Measurements from ENCODE around the gene UBE2QL1.

UBE2QL1 gene, protein sequence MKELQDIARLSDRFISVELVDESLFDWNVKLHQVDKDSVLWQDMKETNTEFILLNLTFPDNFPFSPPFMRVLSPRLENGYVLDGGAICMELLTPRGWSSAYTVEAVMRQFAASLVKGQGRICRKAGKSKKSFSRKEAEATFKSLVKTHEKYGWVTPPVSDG

GRCh38 chr5:6448622-6449464 is at the start of gene UBE2QL1:
Gene UBE2QL1 (plus strand): TSS chr5:6448859. CDS start chr5:6448894, 35 bp downstream.
- DNase-seq, result no peak

DNA sequence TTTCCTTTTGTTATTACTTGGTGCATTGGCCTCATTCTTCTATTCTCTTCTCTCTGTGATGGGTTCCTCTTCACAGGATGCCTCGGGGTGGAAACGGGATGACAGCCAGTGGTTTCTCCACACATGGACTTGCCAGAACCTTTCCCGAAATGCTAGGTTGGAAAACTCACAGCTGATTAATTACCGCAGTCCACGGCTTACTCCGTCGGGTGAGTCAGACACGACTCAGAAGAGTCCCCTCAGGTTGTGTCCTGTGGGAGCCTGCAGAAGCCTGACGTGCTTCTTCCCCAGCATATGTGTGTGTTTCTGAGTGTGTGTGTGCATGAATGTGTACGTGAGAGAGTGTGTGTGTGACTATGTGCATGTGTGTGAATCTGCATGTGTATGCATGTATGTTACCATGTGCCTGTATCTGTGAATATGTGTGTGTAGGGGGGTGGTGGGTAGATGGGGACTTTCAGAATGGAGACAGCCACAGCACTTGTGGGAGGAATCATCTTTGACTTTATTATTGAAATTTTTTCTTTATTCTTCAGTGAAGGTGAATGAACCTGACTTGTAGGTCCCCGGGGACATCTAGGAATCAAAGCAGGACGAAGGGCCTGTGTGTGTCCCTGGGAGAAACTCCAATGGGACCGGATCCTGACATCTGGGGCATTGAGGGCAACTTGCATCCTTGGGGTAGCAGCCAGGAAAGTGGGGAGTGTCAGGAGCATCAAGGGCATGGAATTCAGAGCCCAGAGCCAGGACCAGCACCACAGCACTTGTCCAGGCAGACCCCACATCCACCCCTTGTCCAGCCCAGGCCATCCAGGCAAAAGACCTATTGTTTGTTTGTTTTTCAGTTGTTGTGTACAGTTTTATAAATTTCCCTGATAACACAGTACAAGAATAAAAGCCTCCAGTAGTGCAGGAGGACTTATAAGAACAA is 48.4 kb upstream of the UBE2QL1 start:
- DNase-seq, result no peak

GRCh38 chr5:6401410-6401809 is 47.2 kb upstream of the UBE2QL1 start:
- DNase-seq, result no peak

DNA sequence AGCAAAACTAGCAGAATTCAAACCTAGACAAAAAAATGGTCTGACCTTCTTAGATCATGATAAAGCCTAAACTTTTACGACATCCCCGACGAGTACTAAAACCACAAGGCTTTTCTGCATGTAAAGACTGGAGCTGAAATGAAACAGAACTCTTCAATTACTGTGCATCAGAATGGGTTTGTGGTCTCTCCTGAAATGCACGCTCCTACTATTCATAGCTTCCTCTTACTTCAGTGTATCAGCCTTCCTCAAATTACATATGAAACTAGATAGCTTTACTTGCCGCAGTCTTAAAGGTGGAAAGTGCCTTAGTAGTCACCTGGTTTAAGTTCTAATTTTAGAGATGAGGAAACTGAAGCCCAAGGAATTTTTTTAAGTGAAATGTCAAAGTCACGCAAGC is 45.7 kb upstream of the UBE2QL1 start:
- DNase-seq, result no peak

- no peak for DNase-seq
Measured at GRCh38 chr5:6403416-6403815, 45.2 kb upstream of the UBE2QL1 start.

- no peak for DNase-seq
Measured at GRCh38 chr5:6404129-6404528, 44.5 kb upstream of the UBE2QL1 start.

DNA sequence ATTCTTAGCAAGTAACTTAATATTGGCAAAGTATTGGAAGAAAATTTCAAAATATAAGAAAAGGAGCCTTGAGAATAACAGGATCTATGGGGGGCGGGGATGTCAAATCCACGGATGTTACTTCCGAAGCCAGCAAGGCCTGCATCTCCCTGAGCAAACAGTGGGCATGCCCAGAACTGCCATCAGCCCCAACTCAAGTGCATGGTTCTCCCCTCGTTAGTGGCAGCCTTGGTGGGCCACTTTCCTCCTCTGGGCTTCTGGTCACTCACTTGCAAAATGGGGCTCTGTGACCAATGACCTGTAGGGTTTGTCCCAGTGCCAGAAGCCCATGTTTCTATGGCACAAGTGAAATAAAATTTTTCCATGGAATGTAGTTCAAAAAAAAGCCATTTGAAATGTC is 43.1 kb upstream of the UBE2QL1 start:
- DNase-seq, result no peak

- DNase-seq, result no peak
Measured at GRCh38 chr5:6407558-6408259, 41.0 kb upstream of the UBE2QL1 start.

- DNase-seq, result no peak
Measured at GRCh38 chr5:6408260-6408596, 40.4 kb upstream of the UBE2QL1 start.

DNA sequence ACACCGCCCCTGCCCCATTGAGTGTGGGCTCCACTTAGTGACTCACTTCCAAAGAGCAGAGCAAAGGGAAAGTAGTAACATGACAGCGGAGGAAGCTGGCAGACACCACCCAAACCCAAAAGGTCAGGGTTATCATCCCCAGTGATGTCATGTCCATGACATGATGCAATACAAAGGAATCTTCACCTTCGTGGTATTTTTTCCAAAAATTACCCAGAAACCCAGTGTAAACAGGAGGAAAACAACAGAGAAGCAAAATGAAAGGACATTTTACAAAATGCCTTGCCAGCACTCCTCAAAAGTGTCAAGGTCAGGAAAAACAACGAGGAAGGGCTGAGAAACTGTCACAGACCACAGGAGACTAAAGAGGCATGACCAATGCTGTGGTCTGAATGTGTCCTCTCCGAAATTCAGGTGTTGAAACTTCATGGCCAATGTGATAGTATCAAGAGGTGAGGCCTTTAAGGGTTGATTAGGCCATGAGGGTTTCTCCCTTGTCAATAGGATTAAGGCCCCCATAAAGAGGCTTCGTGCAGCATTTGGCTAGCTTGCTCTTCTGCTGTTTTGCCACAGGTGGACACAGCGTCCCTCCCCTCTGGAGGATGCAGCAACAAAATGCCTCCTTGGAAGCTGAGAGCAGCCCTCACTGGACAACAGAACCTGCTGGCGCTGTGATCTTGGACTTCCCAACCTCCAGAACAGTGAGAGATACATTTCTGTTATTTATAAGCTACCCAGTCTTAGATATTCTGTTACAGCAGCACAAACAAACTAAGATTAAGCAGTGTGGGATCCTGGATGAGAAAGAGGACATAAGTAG is 39.8 kb upstream of the UBE2QL1 start:
- DNase-seq, result no peak

DNA sequence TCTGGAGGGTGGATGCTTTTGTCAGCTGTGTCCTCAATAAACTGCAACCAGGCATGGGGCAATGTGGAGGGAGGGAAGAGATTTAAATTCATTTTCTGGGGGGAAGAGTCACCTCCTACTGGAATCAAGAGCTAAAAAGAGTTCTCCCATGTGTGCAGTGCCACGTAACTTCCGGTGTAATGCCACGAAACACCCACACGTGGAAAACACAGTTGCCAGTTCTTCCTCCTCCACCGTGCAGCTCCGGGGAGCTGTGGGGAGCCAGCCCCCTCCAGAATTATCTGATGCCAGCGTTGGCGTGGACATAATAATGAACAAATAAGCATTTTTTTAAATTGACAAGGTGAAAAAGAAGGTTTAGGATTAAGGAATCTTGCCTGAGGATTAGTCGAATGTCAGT is 38.2 kb upstream of the UBE2QL1 start:
- no peak for DNase-seq

GRCh38 chr5:6411141-6411540 is 37.5 kb upstream of the UBE2QL1 start:
- no peak for DNase-seq

DNA sequence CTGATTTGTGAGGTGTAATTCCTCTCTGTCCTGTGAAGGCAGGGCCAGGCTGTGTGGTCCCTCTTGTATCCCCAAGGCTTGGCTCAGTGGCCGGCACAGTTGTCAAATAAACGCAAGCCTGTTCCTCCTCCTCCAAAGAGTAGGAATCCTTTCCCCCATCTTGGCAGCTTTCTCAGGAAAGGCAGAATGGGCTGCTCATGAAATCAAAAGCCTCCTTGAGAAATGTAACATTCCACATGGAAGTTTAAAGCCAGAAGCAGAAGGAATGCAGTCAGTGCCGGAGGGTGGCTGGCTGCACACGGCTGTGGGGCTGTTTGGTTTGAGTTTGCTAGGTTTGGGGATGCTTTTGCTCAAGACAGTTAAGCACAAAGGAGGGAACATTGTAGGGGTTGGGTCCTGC is 35.8 kb upstream of the UBE2QL1 start:
- no peak for DNase-seq

GRCh38 chr5:6417657-6418056 is 31.0 kb upstream of the UBE2QL1 start:
- DNase-seq, result no peak

DNA sequence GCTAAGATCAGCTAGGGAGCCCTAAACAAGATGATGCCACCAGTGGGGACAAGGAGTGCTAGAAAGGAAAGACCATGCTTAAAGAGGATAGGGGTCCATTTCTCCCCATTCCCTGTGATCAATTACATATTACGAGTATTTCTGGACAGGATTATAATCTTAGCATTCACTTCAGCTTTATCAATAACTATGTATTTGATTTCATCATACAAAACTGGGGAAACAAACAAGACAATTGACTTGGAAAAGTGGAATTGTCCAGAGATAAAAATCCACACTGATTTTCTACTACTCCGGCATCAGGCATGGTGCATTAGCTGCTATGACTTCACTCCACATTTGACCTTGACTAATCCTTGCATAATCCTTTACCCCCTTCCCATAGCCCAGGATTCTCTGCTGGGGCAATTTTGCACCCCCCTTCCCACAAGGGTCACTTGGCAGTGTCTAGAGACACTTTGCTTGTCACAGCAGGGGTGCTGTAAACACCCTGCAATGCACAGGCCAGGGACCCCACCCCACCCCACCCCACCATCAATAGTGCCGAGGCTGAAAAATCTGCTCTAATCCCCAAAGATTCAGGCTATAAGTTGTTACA is 29.9 kb upstream of the UBE2QL1 start:
- no peak for DNase-seq

DNA sequence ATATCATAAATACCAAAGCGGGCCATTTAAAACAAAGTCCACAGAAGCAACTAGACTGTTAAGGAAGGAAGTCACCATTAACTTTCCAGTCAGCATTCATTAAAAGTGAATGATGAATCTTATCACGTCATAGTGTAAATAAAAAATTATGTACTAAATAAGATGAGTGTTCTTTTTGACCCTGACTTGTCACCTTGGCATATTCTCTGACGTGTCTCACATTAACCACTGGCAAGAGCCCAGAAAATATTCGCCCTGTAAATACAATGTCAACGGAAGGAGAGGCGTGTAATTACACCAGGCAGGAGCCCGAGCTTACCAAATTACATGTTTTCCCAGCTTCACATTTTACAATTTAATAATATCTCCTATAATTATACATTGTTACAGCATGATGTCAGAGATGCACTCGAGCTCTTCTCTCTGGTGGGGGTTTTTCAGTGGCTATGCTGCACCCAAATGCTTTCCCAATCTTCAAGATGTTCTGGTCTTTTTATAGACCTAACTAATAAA is 29.3 kb upstream of the UBE2QL1 start:
- no peak for DNase-seq

- no peak for DNase-seq
Measured at GRCh38 chr5:6423327-6424109, 25.1 kb upstream of the UBE2QL1 start.

GRCh38 chr5:6424110-6424659 is 24.5 kb upstream of the UBE2QL1 start:
- DNase-seq, result no peak

GRCh38 chr5:6424700-6425099 is 24.0 kb upstream of the UBE2QL1 start:
- no peak for DNase-seq

- no peak for DNase-seq
Measured at GRCh38 chr5:6427694-6428093, 21.0 kb upstream of the UBE2QL1 start.
